Activated B cell treated with CpG ODN at 0.5 μM for 24 hours (primary cell): ENCODE measurements around the gene RNLS. TPM values are rescaled to one million over a fixed set of nuclear protein-coding genes. Genes with fewer than 3 reads are reported as not detected.

Experiments
- ATAC-seq: fragments of 200-7000 bp; cut with Tn5 transposase; one replicate; pipeline ENCODE4 v1.10.0; 2021; ENCODE audit warnings: low read depth, mild to moderate bottlenecking, moderate library complexity
- CTCF ChIA-PET: fragments of 350-600 bp; sonication (Branson Sonifier 250); formaldehyde crosslinking; loops from one replicate; lab custom pipeline; 2021; ENCODE audit warnings: antibody characterized with exemption; lab: Charles Lee
- POLR2A ChIA-PET: fragments of 350-600 bp; sonication (Branson Sonifier 250); formaldehyde crosslinking; loops from one replicate; lab custom pipeline; 2021; ENCODE audit warnings: antibody characterized with exemption; lab: Charles Lee
- DNase-seq: peaks from one replicate; pipeline ENCODE4 v3.0.0; 2022
- H3K27ac Mint-ChIP-seq: one replicate; pipeline ENCODE4 v1.8.0; 2020; ENCODE audit warnings: mixed read lengths
- H3K27me3 Mint-ChIP-seq: one replicate; pipeline ENCODE4 v1.8.0; 2021; ENCODE audit warnings: mixed read lengths
- H3K36me3 Mint-ChIP-seq: one replicate; pipeline ENCODE4 v1.8.0; 2021; ENCODE audit warnings: low read depth, mixed read lengths
- H3K4me1 Mint-ChIP-seq: one replicate; pipeline ENCODE4 v1.8.0; 2021; ENCODE audit warnings: mixed read lengths
- H3K4me3 Mint-ChIP-seq: one replicate; pipeline ENCODE4 v1.8.0; 2020; ENCODE audit warnings: mild to moderate bottlenecking, mixed read lengths
- H3K9me3 Mint-ChIP-seq: one replicate; pipeline ENCODE4 v1.8.0; 2020; ENCODE audit warnings: mixed read lengths
- intact Hi-C: fragments of 100-400 bp; cut with micrococcal nuclease; formaldehyde crosslinking; loops from one replicate; pipeline ENCODE4 v1.15.1; 2024
- total RNA-seq: library from RNA; stranded (reverse); gene quantifications from 2 replicates; pipeline ENCODE4 v1.2.3, GENCODE V29; 2022
- TF ChIP-seq, protein P1 (sequence below): fragments of 200-600 bp; IDR thresholded peaks from one replicate; pipeline ENCODE4 v1.8.0; 2022; ENCODE audit warnings: antibody characterized with exemption, mild to moderate bottlenecking

Gene RNLS
- total RNA-seq, 1 donor from 2014 or later: 5.7 TPM

GRCh38 chr10:88238615-88238914 lies 344.6 kb downstream of the RNLS start:
- TF ChIP-seq, protein P1, sequence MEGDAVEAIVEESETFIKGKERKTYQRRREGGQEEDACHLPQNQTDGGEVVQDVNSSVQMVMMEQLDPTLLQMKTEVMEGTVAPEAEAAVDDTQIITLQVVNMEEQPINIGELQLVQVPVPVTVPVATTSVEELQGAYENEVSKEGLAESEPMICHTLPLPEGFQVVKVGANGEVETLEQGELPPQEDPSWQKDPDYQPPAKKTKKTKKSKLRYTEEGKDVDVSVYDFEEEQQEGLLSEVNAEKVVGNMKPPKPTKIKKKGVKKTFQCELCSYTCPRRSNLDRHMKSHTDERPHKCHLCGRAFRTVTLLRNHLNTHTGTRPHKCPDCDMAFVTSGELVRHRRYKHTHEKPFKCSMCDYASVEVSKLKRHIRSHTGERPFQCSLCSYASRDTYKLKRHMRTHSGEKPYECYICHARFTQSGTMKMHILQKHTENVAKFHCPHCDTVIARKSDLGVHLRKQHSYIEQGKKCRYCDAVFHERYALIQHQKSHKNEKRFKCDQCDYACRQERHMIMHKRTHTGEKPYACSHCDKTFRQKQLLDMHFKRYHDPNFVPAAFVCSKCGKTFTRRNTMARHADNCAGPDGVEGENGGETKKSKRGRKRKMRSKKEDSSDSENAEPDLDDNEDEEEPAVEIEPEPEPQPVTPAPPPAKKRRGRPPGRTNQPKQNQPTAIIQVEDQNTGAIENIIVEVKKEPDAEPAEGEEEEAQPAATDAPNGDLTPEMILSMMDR: no peak
- Mint-ChIP-seq H3K9me3 (no peaks in the 10 kb centered on the region), H3K4me1 (no peaks in the 10 kb centered on the region), H3K4me3 (no peak overlapping the region), H3K27me3 (no peaks in the 10 kb centered on the region), H3K36me3 (no peaks in the 10 kb centered on the region), H3K27ac (no peak overlapping the region)
- POLR2A ChIA-PET: no interaction called here
- intact Hi-C loops: no loop called here
- CTCF ChIA-PET: no interaction called here
- ATAC-seq: no peak
- DNase-seq: no peak

GRCh38 chr10:88237896-88238614 lies 345.1 kb downstream of the RNLS start:
- intact Hi-C loops: no loop called here
- DNase-seq (no peak), ATAC-seq (no peak)
- TF ChIP-seq, protein P1: no peak
- Mint-ChIP-seq H3K4me3 (no peak overlapping the region), H3K4me1 (no peaks in the 10 kb centered on the region), H3K27me3 (no peaks in the 10 kb centered on the region), H3K9me3 (no peaks in the 10 kb centered on the region), H3K27ac (no peak overlapping the region), H3K36me3 (no peaks in the 10 kb centered on the region)
- ChIA-PET POLR2A (no interaction called here), CTCF (no interaction called here)

DNA sequence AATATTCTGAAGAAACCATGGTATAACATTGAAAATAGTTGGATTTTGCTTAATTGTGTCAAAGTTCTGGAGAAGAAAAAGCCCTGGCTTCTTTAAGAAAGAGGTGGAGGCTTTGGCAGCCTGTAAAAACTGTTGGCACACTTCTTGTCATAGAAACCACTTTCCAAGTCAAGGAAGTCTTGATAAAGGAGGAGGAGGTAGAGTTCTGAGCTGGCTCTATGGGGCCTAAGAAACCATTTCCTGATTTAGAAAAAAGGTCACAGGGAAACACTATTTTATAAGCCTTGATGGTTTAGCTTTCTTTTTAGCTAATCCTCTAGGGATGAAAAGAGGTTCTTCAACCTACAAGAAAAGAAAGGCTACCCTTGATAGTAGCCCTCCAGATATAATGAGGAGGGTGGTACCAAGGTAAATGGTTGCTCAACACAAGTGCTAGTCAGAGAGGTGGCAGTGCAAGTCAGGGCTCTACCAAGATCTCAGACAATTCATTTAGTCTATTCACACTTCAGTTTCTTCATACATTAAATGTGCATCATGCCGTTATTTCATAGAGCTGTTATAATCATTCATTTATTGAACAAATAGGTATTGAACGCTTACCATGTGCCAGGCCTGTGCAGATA lies 346.9 kb downstream of the RNLS start:
- Mint-ChIP-seq H3K27ac (no peak overlapping the region), H3K9me3 (no peaks in the 10 kb centered on the region), H3K27me3 (no peaks in the 10 kb centered on the region), H3K36me3 (no peaks in the 10 kb centered on the region), H3K4me1 (no peaks in the 10 kb centered on the region), H3K4me3 (no peak overlapping the region)
- TF ChIP-seq, protein P1: no peak
- ChIA-PET CTCF (no interaction called here), POLR2A (no interaction called here)
- intact Hi-C loops: no loop called here
- DNase-seq (no peak), ATAC-seq (no peak)

- ChIA-PET POLR2A (no interaction called here), CTCF (no interaction called here)
- H3K4me1 Mint-ChIP-seq: no peaks in the 10 kb centered on the region
Observed at GRCh38 chr10:88234297-88234696, 348.8 kb downstream of the RNLS start.

DNA sequence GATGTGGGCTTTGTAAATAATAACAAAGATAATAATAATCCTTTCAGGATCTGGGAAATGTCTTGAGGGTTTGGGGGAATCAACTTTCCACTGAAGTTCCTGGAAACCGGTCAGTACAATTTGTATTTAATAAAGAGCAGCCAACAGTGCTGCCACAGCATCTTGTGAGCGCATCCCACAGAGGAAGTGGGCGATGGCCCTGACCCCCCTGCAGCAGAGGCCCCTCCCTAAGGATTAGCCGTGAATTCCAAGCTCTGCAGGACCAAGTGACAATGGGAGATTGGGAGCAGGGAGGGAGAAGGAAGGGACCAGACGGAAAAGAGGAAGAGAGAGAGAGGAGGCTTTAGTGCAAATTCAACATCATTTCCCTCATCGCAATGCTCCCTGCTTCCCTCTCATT lies 349.2 kb downstream of the RNLS start:
- DNase-seq: no peak
- Mint-ChIP-seq H3K4me3 (no peak overlapping the region), H3K4me1 (no peaks in the 10 kb centered on the region), H3K36me3 (no peaks in the 10 kb centered on the region), H3K9me3 (no peaks in the 10 kb centered on the region), H3K27me3 (no peaks in the 10 kb centered on the region), H3K27ac (no peak overlapping the region)
- TF ChIP-seq, protein P1: no peak
- no peak for ATAC-seq
- ChIA-PET CTCF (no interaction called here), POLR2A (no interaction called here)
- intact Hi-C loops: no loop called here

More at GRCh38 chr10:88234297-88234696, 348.8 kb downstream of the RNLS start:
- TF ChIP-seq, protein P1: no peak
- intact Hi-C loops: no loop called here
- no peaks in the 10 kb centered on the region for H3K9me3 Mint-ChIP-seq
- H3K4me3 Mint-ChIP-seq: no peak overlapping the region
- no peaks in the 10 kb centered on the region for H3K27me3 Mint-ChIP-seq
- DNase-seq (no peak), ATAC-seq (no peak)
- no peaks in the 10 kb centered on the region for H3K36me3 Mint-ChIP-seq
- no peak overlapping the region for H3K27ac Mint-ChIP-seq
